HG02642 (cell line): ENCODE results near the gene MRPL43.
A peak's percentile ranks its signal among the peaks of the same experiment; 100 is the strongest.

Experiments
- ATAC-seq: cut with Tn5 transposase; IDR thresholded peaks from one replicate; pipeline ENCODE4 v1.9.1; 2021; ENCODE audit warnings: mild to moderate bottlenecking; ENCODE audit not compliant: unreplicated experiment, poor library complexity

The MRPL43 gene

DNA sequence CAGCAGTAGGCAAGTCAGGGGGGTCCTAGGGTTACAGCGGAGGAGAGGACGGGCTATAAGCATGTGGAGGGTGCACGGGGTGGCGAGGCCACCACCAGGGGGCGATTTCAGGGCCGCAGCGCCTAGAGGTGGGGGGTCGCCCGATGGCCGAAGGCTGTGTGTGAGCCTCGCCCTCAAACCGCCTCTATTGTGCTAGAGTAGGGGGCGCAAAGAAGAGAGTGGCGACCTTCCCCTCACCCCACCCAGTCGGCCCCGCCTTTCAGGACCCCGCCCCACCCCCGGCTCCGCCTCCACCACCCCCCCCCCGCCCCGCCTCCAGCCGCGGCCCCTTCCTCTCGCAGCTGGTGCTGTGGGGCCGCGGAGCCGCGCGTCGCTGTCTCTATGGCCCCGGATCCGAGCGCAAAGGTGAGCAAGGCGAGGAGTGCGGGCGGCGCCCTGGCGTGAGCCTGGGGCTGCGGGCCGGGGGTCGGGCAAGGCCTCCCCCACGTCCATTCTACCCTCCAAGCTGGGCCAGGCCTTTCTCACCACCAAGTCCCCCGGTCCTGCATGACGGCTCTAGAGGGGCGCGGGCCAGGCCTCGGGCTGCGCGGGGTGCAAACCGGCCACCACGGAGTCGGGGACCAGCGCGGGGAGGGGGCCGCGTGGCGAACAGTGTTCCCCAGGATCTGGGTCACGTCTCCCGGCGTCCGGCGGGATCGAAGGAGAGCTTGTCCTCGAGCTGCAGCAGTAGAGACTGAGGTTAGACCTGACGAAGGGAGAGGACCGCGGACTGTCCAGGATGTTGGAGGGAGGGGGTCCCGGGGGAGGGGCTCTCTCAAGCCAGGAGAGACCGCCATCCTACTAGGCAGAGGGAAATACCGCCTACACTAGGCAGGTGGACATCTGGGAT is 17.9 kb downstream of the MRPL43 start, which contains the start of gene SEMA4G:
SEMA4G (plus strand) TSS at position 318 of the 889 bp plus-strand sequence. CDS start 3,409 bp downstream, outside the sequence.
- peak; percentile 59 for ATAC-seq

DNA sequence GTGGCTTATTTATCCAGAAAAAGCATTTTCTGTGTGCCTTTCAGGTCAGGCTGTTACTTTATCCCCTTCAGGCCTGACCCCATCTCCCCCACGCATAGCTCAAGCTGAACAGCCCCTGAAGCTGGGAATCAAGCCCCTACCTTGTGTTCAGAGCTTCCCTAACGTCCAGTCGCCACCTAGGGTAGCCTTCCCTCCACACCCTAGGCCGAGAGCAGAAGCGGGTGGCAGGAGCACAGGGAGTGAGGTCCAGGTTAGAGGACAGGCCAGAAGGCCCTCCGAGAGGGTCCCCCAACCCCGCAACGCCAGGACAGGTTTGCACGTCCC is 18.5 kb downstream of the MRPL43 start:
- peak; percentile 13 for ATAC-seq

DNA sequence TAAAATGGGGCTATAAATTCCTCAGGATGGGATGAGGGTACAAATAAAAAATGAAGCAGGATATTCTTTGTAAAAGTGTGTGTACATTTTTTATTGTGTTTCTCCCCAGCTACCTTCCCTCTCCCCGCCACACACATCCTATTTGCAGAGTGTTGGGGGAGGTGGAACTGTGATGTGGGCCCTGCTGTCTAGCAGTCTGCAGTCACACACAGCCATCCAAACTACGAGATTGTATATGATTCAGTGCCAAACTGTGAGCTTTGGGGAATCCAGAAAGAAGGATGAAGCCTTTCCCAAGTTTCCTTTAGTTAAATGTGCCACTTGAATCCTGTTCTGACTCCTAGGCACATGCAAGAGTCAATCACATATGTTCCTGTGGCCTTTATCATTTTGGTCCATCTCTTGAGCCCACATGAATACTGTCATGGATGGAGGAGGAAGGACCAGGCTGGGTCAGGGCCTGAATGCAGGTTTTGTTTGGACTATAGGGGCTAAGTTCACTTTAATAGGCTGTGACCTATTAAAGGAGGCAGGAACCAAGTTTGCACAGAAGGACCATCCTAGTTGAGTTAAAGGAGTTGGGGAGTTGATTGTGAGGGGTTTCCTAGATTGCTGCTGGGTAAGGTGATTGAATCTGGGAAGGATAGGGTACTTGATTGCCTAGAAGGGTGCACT is 19.1 kb downstream of the MRPL43 start:
- no peak for ATAC-seq

DNA sequence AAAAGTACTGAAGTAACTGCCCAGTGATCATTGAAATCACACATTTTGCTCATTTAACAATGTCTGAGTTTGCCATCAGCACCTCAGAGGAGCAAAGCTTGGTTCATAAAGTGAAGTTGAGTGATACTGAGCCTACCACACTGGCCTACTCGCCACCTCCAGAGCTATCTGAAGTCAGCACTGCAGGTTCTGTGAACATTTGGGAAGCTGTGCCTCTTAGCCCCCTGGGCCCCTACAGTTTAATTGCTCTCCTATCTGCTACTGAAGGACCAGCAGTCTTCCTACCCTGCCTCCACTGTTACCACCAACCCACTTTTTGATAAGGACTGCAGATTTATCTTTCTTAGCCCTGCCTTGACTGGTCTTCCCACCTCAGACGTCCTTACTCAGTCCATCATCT is 20.0 kb downstream of the MRPL43 start:
- ATAC-seq: no peak

DNA sequence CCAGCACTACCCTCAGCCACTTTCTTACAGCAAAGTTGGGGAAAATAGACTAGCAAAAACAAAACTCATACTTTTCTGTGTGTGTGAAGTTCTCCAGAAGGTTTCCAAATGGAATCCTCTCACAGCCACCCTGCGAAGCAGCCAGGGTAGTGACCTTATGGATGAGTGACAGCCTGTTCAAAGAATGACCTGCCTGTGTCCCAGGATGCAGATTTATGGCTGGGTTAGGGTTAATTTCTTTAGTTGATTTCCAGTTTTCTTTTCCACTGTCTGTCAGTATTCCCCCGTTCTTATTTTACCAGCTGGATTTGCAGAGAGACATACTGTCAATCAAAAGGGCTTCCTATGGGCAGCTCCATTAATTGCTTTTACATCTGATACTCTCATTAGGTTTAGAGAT is 20.4 kb downstream of the MRPL43 start:
- ATAC-seq: no peak

DNA sequence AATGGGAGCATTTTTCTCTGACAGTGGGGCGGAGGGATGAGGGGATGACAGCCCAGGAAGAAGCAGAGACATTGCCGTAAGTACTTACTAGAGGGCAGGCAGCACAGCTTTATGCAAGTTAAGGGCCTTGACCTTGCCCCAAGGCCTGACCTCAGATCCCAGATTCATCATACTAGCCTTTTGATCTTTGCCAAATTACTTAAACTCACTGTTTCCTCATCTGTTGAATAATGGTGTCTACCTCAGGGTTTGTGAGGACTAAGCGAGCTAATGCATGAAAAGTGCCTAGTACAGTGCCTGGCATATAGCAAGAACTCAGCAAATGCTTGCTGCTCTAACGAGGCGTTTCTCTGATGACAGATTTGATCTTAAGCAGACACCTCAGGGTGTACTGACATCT is 21.5 kb downstream of the MRPL43 start:
- no peak for ATAC-seq

DNA sequence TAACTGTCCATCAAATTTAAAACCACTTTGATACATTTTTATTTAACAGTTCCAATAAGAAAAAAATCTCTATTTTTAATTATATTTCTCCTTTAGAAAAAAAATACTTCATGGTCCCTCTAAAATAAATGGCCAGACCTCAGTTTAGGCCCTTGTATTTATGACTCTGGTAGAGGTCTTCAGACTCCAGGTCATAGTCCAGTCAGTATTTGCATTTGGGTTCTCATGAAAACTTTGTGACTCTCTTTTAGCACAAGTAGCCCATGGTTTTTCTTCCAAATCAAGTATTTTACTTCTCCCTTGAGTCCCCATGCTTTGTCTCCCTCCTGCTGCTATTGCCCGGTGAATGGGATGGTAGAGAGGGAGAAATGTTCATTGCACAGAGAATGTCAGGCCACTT is 23.5 kb downstream of the MRPL43 start:
- no peak for ATAC-seq

DNA sequence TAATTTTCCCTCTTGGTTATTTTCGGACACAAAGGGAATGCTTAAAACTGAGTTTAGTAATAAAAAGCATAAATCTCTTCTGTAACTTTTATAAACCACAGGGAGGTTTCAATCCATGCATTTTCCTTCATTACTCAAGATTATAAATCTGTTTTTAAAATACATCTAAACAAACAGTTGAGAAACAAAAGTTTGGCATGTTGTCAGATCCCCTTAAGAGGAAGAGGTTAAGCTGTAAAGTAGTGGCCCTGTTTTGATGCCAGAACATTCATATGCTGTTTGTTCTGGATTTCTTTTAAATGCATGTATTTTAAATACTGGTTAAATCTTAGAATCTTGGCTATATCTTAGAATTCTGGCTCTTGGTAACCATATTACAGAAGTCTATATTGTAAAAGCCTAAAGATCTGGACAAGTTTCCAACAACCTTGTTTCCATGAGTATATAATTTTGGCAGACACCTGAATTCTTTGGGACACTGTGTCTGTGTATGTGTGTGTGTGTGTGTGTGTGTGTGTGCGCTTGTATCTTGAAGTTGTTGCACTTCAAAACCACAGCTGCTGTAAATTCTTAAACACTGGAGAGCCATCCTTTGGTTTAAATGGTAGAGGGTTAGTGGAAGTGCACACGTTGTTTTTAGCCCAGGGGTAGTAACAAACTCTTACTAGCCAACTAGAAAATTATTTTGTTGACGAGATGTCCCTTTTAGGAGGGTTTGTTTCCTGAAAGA is 24.8 kb downstream of the MRPL43 start:
- no peak for ATAC-seq

DNA sequence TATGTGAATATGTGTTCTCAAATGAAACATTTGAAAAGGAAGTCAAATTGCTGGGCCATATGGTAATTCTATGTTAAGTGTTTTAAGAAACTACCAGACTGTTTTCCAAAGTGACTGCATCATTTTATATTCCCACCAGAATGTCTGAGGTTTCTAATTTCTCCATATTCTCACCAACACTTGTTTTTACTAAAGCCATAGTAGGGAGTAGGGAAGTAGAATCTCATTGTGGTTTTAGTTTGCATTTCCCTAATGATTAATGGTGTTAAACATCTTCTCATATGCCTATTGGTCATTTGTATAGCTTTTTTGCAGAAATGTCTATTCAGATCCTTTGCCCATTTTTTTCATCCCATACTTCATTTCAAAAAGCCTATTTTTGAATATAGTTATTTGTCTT is 27.0 kb downstream of the MRPL43 start:
- no peak for ATAC-seq

DNA sequence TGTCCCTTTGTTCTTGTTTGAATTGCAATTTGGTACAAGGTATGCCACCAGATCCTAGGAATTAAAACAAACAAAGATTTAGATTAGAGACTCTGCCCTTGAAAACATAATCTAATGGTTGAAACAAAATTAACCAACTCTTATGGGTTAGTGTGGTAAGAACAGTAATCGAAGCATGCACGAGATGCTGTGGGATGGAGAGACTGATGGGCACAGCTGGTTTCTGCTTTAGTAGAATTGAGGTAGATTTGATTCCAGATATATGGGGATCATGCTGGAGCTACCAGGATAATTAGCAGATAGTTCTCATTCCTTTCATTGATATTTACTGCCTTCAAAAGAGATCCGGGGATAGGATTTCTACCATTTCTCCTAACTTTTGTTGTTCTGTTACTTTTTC is 38.4 kb downstream of the MRPL43 start:
- ATAC-seq: no peak

DNA sequence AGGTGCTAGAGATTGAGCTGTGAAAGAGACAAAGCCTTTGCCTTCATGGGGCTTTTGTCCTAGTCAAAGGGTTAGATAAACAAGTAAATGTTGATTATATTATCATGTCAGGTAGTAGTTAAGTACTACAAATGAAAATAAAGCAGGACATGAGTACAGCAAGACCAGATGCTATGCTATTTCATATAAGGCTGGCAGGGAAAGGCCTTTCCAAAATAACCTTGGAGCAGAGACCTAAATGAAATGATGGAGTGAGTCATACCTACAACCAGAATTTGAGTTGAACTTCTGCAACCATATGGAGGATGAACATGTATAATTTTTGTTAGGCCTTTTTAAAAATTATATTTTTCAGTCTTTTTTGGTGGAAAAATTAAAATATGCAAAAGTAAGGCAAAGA is 41.5 kb downstream of the MRPL43 start:
- ATAC-seq: no peak

DNA sequence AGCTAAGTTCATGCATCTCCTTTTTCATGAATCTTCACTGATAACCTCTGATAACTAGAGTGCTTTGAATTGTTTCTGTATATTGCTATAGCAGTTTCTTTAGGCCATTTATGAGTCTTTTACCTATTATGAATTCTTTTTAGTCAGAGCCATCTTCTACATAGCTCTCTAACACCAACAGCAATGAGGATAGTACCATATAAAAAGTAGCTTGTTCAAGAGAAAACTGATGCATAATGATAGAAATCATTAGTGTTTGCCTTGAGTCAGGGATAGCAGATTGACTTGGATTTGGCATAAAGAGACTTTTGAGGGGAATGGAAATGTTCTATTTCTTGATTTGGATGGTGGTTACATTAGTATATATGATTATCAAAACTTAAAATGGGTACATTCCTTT is 43.8 kb downstream of the MRPL43 start:
- no peak for ATAC-seq

DNA sequence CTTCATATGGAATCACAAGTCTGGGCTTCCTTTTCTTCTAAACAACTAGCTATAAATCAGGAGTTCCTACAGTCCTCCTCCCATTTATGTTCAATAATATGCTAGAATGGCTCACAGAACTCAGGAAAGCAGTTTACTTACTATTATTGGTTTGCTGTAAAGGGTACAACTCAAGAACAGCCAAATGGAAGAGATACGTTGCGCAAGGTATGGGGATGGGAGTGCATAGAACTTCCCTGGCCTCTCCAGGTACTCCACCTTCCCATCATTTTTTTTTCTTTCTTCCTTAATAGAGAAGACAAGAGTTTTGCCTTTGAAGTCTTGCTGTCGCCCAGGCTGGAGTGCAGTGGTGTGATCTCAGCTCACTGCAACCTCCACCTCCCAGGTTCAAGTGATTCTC is 45.1 kb downstream of the MRPL43 start:
- ATAC-seq: no peak

DNA sequence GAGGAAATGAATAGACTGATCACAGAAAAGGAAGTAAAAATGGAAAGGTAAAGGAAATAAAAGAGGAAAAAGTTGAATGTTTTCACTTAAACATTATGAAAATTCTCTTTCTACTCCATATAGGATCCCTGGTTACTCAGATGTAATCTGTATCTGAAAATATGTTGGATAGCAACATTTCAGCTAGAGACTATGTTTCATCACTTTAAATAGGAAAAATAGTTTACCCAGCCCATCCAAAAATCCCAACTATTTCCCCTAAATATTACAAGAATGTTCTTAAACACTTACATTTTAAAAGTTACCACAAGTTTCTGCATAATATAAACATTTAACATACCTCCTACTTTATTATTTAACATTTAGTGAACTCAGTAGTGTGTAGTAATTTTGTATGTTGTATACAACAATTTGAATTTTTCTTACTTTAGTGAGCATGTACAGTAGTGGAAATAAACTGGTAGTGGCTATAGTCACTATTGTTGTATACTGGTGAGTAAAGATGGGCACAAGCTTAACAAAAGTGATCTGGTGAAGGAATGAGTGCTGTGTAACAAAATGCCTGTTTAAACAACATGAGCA is 47.4 kb downstream of the MRPL43 start:
- no peak for ATAC-seq
